Gastrocnemius medialis (tissue), 4 donors: ENCODE measurements around the gene ARL3.

ENCODE experiments used
- CTCF ChIP-seq, 5 experiments: fragments of 450-650 bp in 3 of 5; fragments of 200-600 bp in 2 of 5; sonication (generic) in 2 of 5; IDR thresholded peaks in 4 of 5; conservative IDR thresholded peaks in 1 of 5; 1 replicate in 4 of 5; 2 replicates in 1 of 5; pipeline ENCODE4 v1.5.1; 2016 to 2019; ENCODE audit warnings: antibody characterized with exemption in 5 of 5, mild to moderate bottlenecking in 3 of 5, moderate library complexity in 3 of 5
- POLR2A ChIP-seq, 2 donors: fragments of 450-650 bp; IDR thresholded peaks; one replicate each; pipeline ENCODE4 v1.6.1; 2017; ENCODE audit warnings: antibody characterized with exemption in 2 of 2, mild to moderate bottlenecking in 2 of 2, moderate library complexity in 2 of 2

- TF ChIP-seq CTCF (IDR thresholded peaks at IDR 0.05 in 4 of 5, conservative IDR thresholded peaks at IDR 0.05 in 1 of 5) (no peak), POLR2A (IDR thresholded peaks at IDR 0.05) (no peak)
Observed at GRCh38 chr10:102670065-102670670, 44.0 kb downstream of the ARL3 start.
